ENCODE data around the gene PLEKHG4. TPM values are rescaled to one million over a fixed set of nuclear protein-coding genes. Genes with fewer than 3 reads are reported as not detected.

Gene PLEKHG4
- total RNA-seq, 1 experiment from 2014 or later = 5.9 TPM

- TF ChIP-seq, protein P1, sequence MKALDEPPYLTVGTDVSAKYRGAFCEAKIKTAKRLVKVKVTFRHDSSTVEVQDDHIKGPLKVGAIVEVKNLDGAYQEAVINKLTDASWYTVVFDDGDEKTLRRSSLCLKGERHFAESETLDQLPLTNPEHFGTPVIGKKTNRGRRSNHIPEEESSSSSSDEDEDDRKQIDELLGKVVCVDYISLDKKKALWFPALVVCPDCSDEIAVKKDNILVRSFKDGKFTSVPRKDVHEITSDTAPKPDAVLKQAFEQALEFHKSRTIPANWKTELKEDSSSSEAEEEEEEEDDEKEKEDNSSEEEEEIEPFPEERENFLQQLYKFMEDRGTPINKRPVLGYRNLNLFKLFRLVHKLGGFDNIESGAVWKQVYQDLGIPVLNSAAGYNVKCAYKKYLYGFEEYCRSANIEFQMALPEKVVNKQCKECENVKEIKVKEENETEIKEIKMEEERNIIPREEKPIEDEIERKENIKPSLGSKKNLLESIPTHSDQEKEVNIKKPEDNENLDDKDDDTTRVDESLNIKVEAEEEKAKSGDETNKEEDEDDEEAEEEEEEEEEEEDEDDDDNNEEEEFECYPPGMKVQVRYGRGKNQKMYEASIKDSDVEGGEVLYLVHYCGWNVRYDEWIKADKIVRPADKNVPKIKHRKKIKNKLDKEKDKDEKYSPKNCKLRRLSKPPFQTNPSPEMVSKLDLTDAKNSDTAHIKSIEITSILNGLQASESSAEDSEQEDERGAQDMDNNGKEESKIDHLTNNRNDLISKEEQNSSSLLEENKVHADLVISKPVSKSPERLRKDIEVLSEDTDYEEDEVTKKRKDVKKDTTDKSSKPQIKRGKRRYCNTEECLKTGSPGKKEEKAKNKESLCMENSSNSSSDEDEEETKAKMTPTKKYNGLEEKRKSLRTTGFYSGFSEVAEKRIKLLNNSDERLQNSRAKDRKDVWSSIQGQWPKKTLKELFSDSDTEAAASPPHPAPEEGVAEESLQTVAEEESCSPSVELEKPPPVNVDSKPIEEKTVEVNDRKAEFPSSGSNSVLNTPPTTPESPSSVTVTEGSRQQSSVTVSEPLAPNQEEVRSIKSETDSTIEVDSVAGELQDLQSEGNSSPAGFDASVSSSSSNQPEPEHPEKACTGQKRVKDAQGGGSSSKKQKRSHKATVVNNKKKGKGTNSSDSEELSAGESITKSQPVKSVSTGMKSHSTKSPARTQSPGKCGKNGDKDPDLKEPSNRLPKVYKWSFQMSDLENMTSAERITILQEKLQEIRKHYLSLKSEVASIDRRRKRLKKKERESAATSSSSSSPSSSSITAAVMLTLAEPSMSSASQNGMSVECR (CRISPR knock-in tag; IDR thresholded peaks at IDR 0.05; ENCODE audit: borderline replicate concordance) = no peak
- TF ChIP-seq CDX4 (CRISPR knock-in tag; IDR thresholded peaks at IDR 0.05; ENCODE audit: borderline replicate concordance) (no peak), ZNF671 (CRISPR knock-in tag; IDR thresholded peaks at IDR 0.05) (no peak), TEAD4 (CRISPR knock-in tag; IDR thresholded peaks at IDR 0.05) (no peak)
Observed at GRCh38 chr16:67240506-67240905, 38.8 kb upstream of the PLEKHG4 start (continued).

DNA sequence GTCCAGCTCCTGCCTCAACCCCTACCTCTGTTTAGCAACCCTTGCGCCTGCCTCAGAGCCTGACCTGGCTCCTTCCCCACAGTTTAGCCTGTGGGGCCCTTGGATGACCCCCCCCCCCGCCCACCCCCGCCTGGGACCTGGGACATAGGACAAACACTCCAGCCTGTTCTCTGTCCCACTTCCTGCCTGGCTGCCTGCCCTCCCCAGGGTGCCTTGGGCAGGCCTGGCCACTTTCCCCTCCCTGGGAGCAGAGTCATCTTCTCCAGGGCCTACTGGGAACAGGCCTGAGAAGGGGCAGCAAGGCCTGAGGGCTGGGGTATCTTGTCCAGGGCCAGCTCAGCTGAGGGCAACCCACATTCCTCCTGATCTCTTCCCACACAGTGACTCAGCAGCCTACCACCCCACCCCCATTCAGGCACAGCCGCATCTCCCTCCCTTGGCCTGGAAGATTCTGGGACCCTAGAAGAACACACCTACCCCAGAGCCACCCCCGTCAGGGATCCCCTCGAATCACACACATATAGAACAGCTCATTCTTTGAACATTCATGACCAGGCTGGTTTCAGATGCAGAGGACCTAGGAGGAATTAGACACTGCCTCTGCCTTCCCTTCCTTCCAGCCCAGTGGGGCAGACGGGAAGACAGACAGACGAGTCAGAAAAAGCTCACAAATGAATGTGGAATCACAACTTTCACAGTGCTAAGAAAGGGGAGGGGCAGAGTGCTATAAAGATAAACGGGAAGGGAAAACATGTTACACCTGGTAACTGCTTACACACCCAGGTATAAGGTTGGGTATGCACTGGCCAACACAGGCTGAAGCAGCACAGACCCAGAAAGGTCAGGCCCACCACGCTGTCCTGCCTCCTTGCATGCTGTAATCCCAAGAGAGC is 38.1 kb upstream of the PLEKHG4 start:
- no peaks in the 10 kb centered on the region for H3K9me3 Mint-ChIP-seq
- POLR2A ChIA-PET = interaction anchor here (0.5 kb wide), 1 partner anchor 25 kb away, joined by 3 read pairs; no protein-coding TSS in a partner anchor

GRCh38 chr16:67242138-67242730 is 37.1 kb upstream of the PLEKHG4 start:
- H3K4me1 Mint-ChIP-seq = peaks cover 25% of the 10 kb centered on the region
- peak overlapping the region; percentile 94; the same call in 1 of the 2 replicates for H3K27ac Mint-ChIP-seq
- POLR2A ChIA-PET = no interaction called here

More for the DNA sequence above, 38.1 kb upstream of the PLEKHG4 start:
- Mint-ChIP-seq H3K27ac (peak overlapping the region; percentile 96), H3K4me3 (no peak overlapping the region), H3K4me1 (peaks cover 30% of the 10 kb centered on the region), H3K36me3 (peaks cover 17% of the 10 kb centered on the region), H3K27me3 (ENCODE audit: low read depth) (no peaks in the 10 kb centered on the region)
- ATAC-seq (peak; percentile 2; the same call in 1 of the 2 replicates), DNase-seq (ENCODE audit: low spot score) (no peak)
- no peak for TF ChIP-seq ZNF416 (CRISPR knock-in tag; IDR thresholded peaks at IDR 0.05)
- no peak for TF ChIP-seq NFATC4 (CRISPR knock-in tag; IDR thresholded peaks at IDR 0.05)
- no peak for TF ChIP-seq USF2 (CRISPR knock-in tag; IDR thresholded peaks at IDR 0.05)
- TF ChIP-seq KAT7 (CRISPR knock-in tag; IDR thresholded peaks at IDR 0.05; ENCODE audit: borderline replicate concordance) = no peak
- CTCF ChIA-PET = interaction anchor here (0.6 to 1.9 kb wide), 6 partner anchors 14 to 284 kb away, joined by 3 to 8 read pairs (median 5); partner anchors contain the start of genes ELMO3 and TMEM208

DNA sequence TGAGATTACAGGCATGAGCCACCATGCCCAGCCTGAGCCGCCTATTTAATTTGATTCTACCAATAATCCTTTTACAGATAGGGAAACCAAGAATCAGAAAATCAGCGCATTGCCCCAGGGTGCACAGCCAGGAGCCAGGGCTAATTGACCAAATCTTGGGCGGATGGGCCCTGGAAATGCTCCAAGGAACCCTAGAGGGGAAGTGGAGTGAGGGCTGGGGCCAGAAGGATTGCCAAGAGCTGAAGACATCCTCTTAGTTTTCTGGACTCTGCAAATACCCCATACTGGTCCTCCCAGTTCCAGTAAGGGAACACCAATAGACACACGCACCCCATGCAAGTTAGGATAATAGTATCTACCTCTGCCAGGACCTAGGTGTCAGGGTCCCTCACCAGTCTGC is 35.9 kb upstream of the PLEKHG4 start:
- CTCF ChIA-PET = no interaction called here

More at GRCh38 chr16:67242138-67242730, 37.1 kb upstream of the PLEKHG4 start:
- H3K4me3 Mint-ChIP-seq = no peak overlapping the region
- DNase-seq (ENCODE audit: low spot score) (no peak), ATAC-seq (no peak)
- peaks cover 13% of the 10 kb centered on the region for H3K36me3 Mint-ChIP-seq
- CTCF ChIA-PET = interaction anchor here (1.6 to 1.9 kb wide), 2 partner anchors 15 to 18 kb away, joined by 5 to 8 read pairs; partner anchors contain the start of gene TMEM208
- H3K9me3 Mint-ChIP-seq = no peaks in the 10 kb centered on the region
- H3K27me3 Mint-ChIP-seq (ENCODE audit: low read depth) = no peaks in the 10 kb centered on the region
- TF ChIP-seq ATF3 (CRISPR knock-in tag; conservative IDR thresholded peaks at IDR 0.05) = no peak
- TF ChIP-seq ZNF232 (CRISPR knock-in tag; IDR thresholded peaks at IDR 0.05) = no peak

More for the DNA sequence above, 35.9 kb upstream of the PLEKHG4 start:
- Mint-ChIP-seq H3K27ac (no peak overlapping the region; the same call in 1 of the 2 replicates), H3K36me3 (peaks cover 4% of the 10 kb centered on the region; the same call in 1 of the 2 replicates), H3K4me1 (peaks cover 32% of the 10 kb centered on the region), H3K27me3 (ENCODE audit: low read depth) (peaks cover 10% of the 10 kb centered on the region), H3K4me3 (no peak overlapping the region), H3K9me3 (no peaks in the 10 kb centered on the region)
- TF ChIP-seq FOXJ3 (CRISPR knock-in tag; IDR thresholded peaks at IDR 0.05; ENCODE audit: borderline replicate concordance) (no peak), USF1 (CRISPR knock-in tag; IDR thresholded peaks at IDR 0.05) (no peak)
- TF ChIP-seq, protein P2, sequence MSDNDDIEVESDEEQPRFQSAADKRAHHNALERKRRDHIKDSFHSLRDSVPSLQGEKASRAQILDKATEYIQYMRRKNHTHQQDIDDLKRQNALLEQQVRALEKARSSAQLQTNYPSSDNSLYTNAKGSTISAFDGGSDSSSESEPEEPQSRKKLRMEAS (CRISPR knock-in tag; IDR thresholded peaks at IDR 0.05) = no peak
- TF ChIP-seq, protein P3, sequence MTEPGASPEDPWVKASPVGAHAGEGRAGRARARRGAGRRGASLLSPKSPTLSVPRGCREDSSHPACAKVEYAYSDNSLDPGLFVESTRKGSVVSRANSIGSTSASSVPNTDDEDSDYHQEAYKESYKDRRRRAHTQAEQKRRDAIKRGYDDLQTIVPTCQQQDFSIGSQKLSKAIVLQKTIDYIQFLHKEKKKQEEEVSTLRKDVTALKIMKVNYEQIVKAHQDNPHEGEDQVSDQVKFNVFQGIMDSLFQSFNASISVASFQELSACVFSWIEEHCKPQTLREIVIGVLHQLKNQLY (CRISPR knock-in tag; IDR thresholded peaks at IDR 0.05) = no peak
- POLR2A ChIA-PET = no interaction called here
- ATAC-seq (no peak), DNase-seq (ENCODE audit: low spot score) (no peak)
